MG63 (cell line): Measurements from ENCODE around the gene TULP4. TPM values are rescaled to one million over a fixed set of nuclear protein-coding genes. Genes with fewer than 3 reads are reported as not detected.
"Not testable (repeated sequence)": the region's sequence is repeated elsewhere in the genome, so short reads cannot be mapped to it uniquely, and the experiment has no call there.

Experiments
- DNase-seq: peaks from one replicate; pipeline ENCODE4 v3.0.0-alpha.2; 2020
- H3K27me3 ChIP-seq: fragments of 250-450 bp; sonication (Bioruptor Pico); 2 replicates; pipeline ENCODE4 v1.5.1; 2020; ENCODE audit warnings: mild to moderate bottlenecking, moderate library complexity
- H3K36me3 ChIP-seq: fragments of 250-450 bp; sonication (Bioruptor Pico); 2 replicates; pipeline ENCODE4 v1.5.1; 2020; ENCODE audit warnings: mild to moderate bottlenecking, moderate library complexity
- H3K4me3 ChIP-seq: fragments of 250-450 bp; sonication (Bioruptor Pico); 2 replicates; pipeline ENCODE4 v1.5.1; 2020; ENCODE audit warnings: mild to moderate bottlenecking, moderate library complexity
- H3K9me3 ChIP-seq: fragments of 250-450 bp; sonication (Bioruptor Pico); 2 replicates; pipeline ENCODE4 v1.5.1; 2020; ENCODE audit warnings: mild to moderate bottlenecking, moderate library complexity
- total RNA-seq: library from RNA; depleted of rRNA; stranded (reverse); fragments of >200 nt; shearing (Covaris generic); gene quantifications from 2 replicates; pipeline ENCODE4 v1.2.3, GENCODE V29; 2014; ENCODE audit warnings: low replicate concordance

The TULP4 gene
- total RNA-seq, 1 experiment from 2014 or later, result 19.1 TPM

GRCh38 chr6:158286413-158286812 lies 25.9 kb upstream of the TULP4 start:
- no peak for DNase-seq
- Histone ChIP-seq H3K9me3 (no peaks in the 10 kb centered on the region), H3K27me3 (no peaks in the 10 kb centered on the region), H3K4me3 (no peak overlapping the region), H3K36me3 (no peaks in the 10 kb centered on the region; the same call in 1 of the 2 replicates)

DNA sequence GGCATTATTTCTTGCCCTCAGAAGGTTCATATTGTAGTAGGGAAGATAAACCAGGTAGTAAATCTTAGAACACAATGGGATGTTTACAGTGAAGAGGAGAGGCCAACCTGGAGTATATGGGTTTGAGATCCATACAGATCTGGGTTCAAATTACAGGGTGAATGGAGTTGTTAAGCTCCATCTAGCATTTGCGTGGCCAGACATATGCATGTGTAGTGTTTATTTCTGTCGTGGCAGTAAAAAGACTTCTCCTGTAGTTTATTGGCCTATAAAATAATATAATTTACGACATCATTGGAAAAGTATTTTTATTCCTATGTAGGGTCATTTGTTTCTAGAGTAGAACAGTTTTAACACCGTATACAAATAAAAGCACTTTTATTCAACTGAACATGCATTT lies 25.2 kb upstream of the TULP4 start:
- H3K36me3 ChIP-seq, result no peaks in the 10 kb centered on the region; the same call in 1 of the 2 replicates
- DNase-seq, result no peak
- H3K4me3 ChIP-seq, result no peak overlapping the region
- no peaks in the 10 kb centered on the region for H3K27me3 ChIP-seq
- H3K9me3 ChIP-seq, result no peaks in the 10 kb centered on the region

GRCh38 chr6:158290040-158290439 lies 22.2 kb upstream of the TULP4 start:
- H3K27me3 ChIP-seq, result no peaks in the 10 kb centered on the region
- H3K4me3 ChIP-seq, result no peak overlapping the region
- H3K36me3 ChIP-seq, result no peaks in the 10 kb centered on the region; the same call in 1 of the 2 replicates
- no peak for DNase-seq
- H3K9me3 ChIP-seq, result no peaks in the 10 kb centered on the region; the same call in 1 of the 2 replicates

- Histone ChIP-seq H3K9me3 (peaks cover 2% of the 10 kb centered on the region; the same call in 1 of the 2 replicates), H3K4me3 (no peak overlapping the region), H3K27me3 (no peaks in the 10 kb centered on the region), H3K36me3 (no peaks in the 10 kb centered on the region; the same call in 1 of the 2 replicates)
- DNase-seq, result no peak
Measured at GRCh38 chr6:158290659-158291058, 21.6 kb upstream of the TULP4 start.

DNA sequence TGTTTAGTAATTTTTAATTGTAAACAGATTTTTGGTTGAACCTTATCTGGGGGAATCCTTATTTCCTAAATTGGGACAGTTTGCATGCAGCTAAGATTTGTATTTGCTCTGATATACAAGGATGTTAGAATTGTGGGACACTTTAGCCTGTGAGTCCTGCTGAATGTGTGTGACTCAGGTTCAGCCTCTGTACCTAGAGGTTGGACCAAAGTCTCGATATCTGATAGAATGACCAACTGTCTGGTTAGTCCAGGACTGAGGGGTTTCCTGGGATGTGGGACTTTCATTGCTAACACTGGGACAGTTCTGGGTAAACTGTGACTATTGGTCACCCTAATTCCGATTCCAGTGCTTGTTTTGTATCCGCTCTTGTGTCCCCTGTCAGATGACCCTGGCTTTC lies 20.2 kb upstream of the TULP4 start:
- Histone ChIP-seq H3K9me3 (peaks cover 11% of the 10 kb centered on the region), H3K4me3 (no peak overlapping the region), H3K36me3 (peaks cover 5% of the 10 kb centered on the region), H3K27me3 (no peaks in the 10 kb centered on the region)
- no peak for DNase-seq

DNA sequence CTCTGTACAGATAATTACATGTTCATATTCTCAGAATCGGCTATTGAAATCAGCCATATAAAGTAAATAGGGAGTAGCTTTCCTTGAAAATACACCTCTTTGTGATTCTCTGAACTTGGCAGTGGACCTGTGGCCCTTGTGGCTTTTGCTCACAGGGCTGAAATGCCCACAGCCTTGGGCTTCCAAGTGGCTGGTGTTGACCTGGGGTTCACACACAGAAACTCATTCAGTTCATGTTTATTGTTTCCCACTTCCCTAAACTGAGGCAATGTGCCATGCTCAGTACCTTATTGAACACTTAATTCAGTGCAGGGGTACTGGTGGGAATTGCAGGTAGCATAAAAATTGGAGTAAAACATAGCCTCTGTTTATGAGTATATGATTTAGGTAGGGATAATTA lies 19.1 kb upstream of the TULP4 start:
- no peak for DNase-seq
- peaks cover 13% of the 10 kb centered on the region for H3K9me3 ChIP-seq
- H3K36me3 ChIP-seq, result peaks cover 12% of the 10 kb centered on the region
- no peaks in the 10 kb centered on the region for H3K27me3 ChIP-seq
- H3K4me3 ChIP-seq, result no peak overlapping the region

DNA sequence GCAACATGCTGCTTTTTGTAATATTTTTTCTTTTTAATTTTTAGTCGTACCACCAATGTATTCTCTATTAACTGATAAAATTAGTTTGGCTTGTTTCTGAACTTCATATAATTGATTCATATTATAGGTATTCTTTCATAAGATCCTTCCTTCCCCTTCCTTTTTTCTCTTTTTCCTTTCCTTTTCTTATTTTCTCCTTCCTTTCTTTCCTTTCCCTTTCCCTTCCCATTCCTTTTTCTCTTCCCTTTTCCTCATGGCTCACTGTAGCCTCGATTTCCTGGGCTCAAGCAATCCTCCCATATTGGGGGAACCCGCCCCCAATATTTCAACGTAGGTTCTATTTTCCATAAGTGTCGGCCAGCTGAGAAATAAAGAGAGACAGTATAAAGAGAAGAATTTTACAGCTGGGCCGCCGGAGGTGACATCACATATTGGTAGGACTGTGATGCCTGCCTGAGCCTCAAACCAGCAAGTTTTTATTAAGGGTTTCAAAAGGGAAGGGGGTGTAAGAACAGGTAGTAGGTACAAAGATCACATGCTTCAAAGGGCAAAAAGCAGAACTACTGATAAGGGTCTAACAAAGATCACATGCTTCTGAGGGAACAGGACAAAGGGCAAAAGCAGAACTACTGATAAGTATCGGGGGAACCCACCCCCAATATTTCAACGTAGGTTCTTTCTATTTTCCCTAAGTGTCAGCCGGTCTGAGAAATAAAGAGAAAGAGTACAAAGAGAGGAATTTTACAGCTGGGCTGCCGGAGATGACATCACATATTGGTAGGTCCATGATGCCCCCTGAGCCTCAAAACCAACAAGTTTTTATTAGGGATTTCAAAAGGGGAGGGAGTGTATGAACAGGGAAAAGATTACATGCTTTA lies 16.1 kb upstream of the TULP4 start:
- DNase-seq, H3K27me3 ChIP-seq, H3K4me3 ChIP-seq: not testable (repeated sequence)
- Histone ChIP-seq H3K9me3 (peaks cover 13% of the 10 kb centered on the region), H3K36me3 (peaks cover 15% of the 10 kb centered on the region)

- not testable (repeated sequence) for H3K27me3 ChIP-seq, H3K4me3 ChIP-seq, DNase-seq
- H3K9me3 ChIP-seq, result peaks cover 13% of the 10 kb centered on the region
- H3K36me3 ChIP-seq, result peaks cover 15% of the 10 kb centered on the region
Measured at GRCh38 chr6:158296854-158297324, 15.4 kb upstream of the TULP4 start.

GRCh38 chr6:158297657-158298056 lies 14.6 kb upstream of the TULP4 start:
- not testable (repeated sequence) for H3K4me3 ChIP-seq, H3K27me3 ChIP-seq, DNase-seq
- Histone ChIP-seq H3K36me3 (peaks cover 15% of the 10 kb centered on the region), H3K9me3 (peaks cover 13% of the 10 kb centered on the region)

GRCh38 chr6:158300306-158301143 lies 11.7 kb upstream of the TULP4 start:
- H3K27me3 ChIP-seq, DNase-seq, H3K4me3 ChIP-seq: not testable (repeated sequence)
- peaks cover 15% of the 10 kb centered on the region for H3K36me3 ChIP-seq
- peaks cover 12% of the 10 kb centered on the region for H3K9me3 ChIP-seq

- H3K36me3 ChIP-seq, result peaks cover 13% of the 10 kb centered on the region
- not testable (repeated sequence) for H3K4me3 ChIP-seq, DNase-seq, H3K27me3 ChIP-seq, H3K9me3 ChIP-seq
Measured at GRCh38 chr6:158301561-158301960, 10.7 kb upstream of the TULP4 start.

DNA sequence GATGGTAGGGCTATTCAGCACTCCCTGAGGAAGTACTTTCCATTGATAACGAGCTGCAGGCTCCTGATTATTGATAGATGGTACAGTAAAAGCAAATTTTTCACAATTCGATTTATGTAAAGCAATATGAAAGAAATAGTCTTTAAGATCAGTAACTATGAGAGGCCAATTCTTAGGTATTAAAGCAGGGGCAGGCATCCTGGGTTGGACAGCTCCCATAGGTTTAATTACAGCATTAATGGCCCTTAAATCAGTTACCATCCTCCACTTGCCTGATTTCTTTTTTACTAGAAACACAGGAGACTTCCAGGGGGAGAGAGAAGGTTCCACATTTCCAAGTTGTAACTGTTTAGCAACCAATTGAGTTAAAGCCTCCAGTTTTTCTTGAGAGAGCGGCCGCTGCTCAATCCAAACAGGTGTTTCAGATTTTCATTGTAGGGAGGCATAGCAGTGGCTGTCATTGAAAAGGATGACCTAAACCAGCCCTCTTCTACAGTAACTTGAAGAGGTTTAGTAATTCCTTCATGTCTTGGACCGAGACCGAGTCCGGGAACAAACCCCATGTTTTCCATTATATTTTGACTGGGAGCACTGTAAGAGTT lies 10.0 kb upstream of the TULP4 start:
- not testable (repeated sequence) for H3K36me3 ChIP-seq, DNase-seq, H3K27me3 ChIP-seq, H3K9me3 ChIP-seq, H3K4me3 ChIP-seq

DNA sequence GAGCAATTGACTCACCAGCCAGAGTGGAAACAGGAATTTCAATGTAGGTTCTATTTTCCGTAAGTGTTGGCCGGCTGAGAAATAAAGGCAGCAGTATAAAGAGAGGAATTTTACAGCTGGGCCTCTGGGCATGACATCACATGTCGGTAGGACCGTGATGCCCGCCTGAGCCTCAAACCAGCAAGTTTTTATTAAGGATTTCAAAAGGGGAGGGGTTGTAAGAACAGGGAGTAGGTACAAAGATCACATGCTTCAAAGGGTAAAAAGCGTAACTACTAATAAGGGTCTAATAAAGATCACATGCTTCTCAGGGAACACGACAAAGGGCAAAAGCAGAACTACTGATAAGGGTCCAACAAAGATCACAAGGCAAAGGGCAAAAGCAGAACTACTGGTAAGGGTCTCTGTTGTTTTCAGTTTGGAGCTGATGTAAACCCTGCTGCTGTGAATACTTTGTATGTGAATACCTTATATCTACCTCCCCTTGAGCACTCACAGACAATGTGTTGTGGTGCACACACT lies 9.0 kb upstream of the TULP4 start:
- Histone ChIP-seq H3K36me3 (peaks cover 2% of the 10 kb centered on the region; the same call in 1 of the 2 replicates), H3K27me3 (no peaks in the 10 kb centered on the region), H3K9me3 (no peaks in the 10 kb centered on the region), H3K4me3 (no peak overlapping the region)
- no peak for DNase-seq

GRCh38 chr6:158304254-158304653 lies 8.0 kb upstream of the TULP4 start:
- no peak for DNase-seq
- H3K36me3 ChIP-seq, result no peaks in the 10 kb centered on the region
- H3K27me3 ChIP-seq, result no peaks in the 10 kb centered on the region
- no peak overlapping the region for H3K4me3 ChIP-seq
- H3K9me3 ChIP-seq, result no peaks in the 10 kb centered on the region

GRCh38 chr6:158309814-158310213 lies 2.5 kb upstream of the TULP4 start:
- H3K36me3 ChIP-seq, result no peaks in the 10 kb centered on the region; the same call in none of the 2 replicates
- no peak overlapping the region for H3K4me3 ChIP-seq
- no peak for DNase-seq
- H3K27me3 ChIP-seq, result no peaks in the 10 kb centered on the region
- H3K9me3 ChIP-seq, result no peaks in the 10 kb centered on the region

DNA sequence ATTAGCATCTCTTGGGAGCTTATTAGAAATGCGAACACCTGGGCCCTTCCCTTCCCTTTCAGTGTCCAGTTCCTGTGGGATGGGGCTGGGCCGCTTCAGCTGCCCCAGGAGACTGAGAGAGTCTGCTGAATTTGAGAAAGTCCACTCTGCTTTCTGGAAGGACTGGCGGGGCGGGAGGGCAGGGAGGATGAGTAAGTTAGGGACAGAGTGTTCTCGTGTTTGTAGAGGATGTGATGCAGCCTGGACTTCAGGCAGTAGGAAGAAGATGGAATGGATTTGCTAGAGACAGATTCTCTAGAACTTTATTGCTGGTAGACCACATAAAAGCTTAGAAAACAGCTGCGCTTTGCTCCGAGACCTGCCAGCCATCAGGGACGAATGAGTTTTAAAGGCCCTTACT lies 1.1 kb upstream of the TULP4 start:
- Histone ChIP-seq H3K36me3 (peaks cover 5% of the 10 kb centered on the region), H3K4me3 (no peak overlapping the region), H3K27me3 (no peaks in the 10 kb centered on the region), H3K9me3 (peaks cover under 1% of the 10 kb centered on the region; the same call in 1 of the 2 replicates)
- no peak for DNase-seq
